Body of pancreas (tissue), 4 donors: ENCODE measurements around the gene PLA2G2F. TPM values are rescaled to one million over a fixed set of nuclear protein-coding genes. Genes with fewer than 3 reads are reported as not detected.
"Not testable (repeated sequence)": the region's sequence is repeated elsewhere in the genome, so short reads cannot be mapped to it uniquely, and the experiment has no call there.

Experiments
- ATAC-seq: fragments of 150-250 bp; one replicate; pipeline ENCODE4 v1.9.1; 2016
- DNase-seq, 4 donors: peaks; one replicate each; pipeline ENCODE4 v3.0.0-alpha.2; 2019
- H3K27ac ChIP-seq, 4 donors: fragments of 200-600 bp; sonication (generic); 1 replicate in 3 of 4; 2 replicates in 1 of 4; pipeline versions ENCODE4 v1.5.1 to v1.6.1; 2016 to 2019; ENCODE audit warnings: mild to moderate bottlenecking in 1 of 4, mixed read lengths in 1 of 4, moderate library complexity in 1 of 4
- H3K27me3 ChIP-seq, 2 donors: fragments of 200-600 bp; sonication (generic); one replicate each; pipeline ENCODE4 v1.6.0; 2016; ENCODE audit warnings: mild to moderate bottlenecking in 1 of 2
- H3K36me3 ChIP-seq, 2 donors: fragments of 200-600 bp; sonication (generic); replicated peaks in 1 of 2; 2 replicates each; pipeline ENCODE4 v1.5.1; 2016; ENCODE audit warnings: low read depth in 2 of 2; ENCODE audit not compliant: insufficient read depth in 1 of 2
- H3K4me1 ChIP-seq: fragments of 200-600 bp; sonication (generic); one replicate; pipeline ENCODE4 v1.6.0; 2016
- H3K4me3 ChIP-seq, 2 donors: fragments of 200-600 bp; sonication (generic); 1 replicate in 1 of 2; 2 replicates in 1 of 2; pipeline ENCODE4 v1.5.1; 2016 to 2019
- H3K9me3 ChIP-seq, 3 donors: fragments of 200-600 bp; sonication (generic); 1 replicate in 2 of 3; 2 replicates in 1 of 3; pipeline ENCODE4 v1.5.1; 2016
- CTCF ChIP-seq, 7 experiments: fragments of 450-650 bp in 4 of 7; fragments of 200-600 bp in 3 of 7; sonication (generic) in 3 of 7; IDR thresholded peaks; one replicate each; pipeline ENCODE4 v1.5.1; 2016 to 2019; ENCODE audit warnings: antibody characterized with exemption in 7 of 7
- POLR2A ChIP-seq, 3 donors: fragments of 450-650 bp; IDR thresholded peaks; one replicate each; pipeline ENCODE4 v1.6.1; 2016; ENCODE audit warnings: antibody characterized with exemption in 3 of 3, mild to moderate bottlenecking in 2 of 3
- WGBS, 2 donors: methylation state at CpG; one replicate each; pipeline ENCODE4 v1.1.5; 2017; 5-methylcytosine and 5-hydroxymethylcytosine counted together
- intact Hi-C: fragments of 100-400 bp; cut with DNase I; formaldehyde crosslinking; loops from one replicate; pipeline ENCODE4 v1.15.1; 2023
- total RNA-seq, 2 donors: library from RNA; depleted of rRNA; stranded (reverse); fragments of >200 nt; gene quantifications; one replicate each; pipeline ENCODE4 v1.1.0, GENCODE V29; 2016

Gene PLA2G2F
- total RNA-seq, 2 donors from 2014 or later, result not detected

GRCh38 chr1:20125100-20125499 lies 14.0 kb upstream of the PLA2G2F start:
- ATAC-seq (no peak), DNase-seq (no peak)
- H3K9me3 ChIP-seq, result no peaks in the 10 kb centered on the region
- H3K27ac ChIP-seq, result no peak overlapping the region
- H3K4me1 ChIP-seq, result no peaks in the 10 kb centered on the region
- intact Hi-C loops, result no loop called here
- H3K36me3 ChIP-seq, result no peaks in the 10 kb centered on the region
- H3K27me3 ChIP-seq, result no peaks in the 10 kb centered on the region
- H3K4me3 ChIP-seq, result no peak overlapping the region
- WGBS, 2 donors, result 60 to 63% methylated on average over 10 of the region's 10 CpGs
- TF ChIP-seq POLR2A (IDR thresholded peaks at IDR 0.05) (no peak), CTCF (IDR thresholded peaks at IDR 0.05) (no peak)

GRCh38 chr1:20126041-20126805 lies 12.9 kb upstream of the PLA2G2F start:
- no peaks in the 10 kb centered on the region for H3K27me3 ChIP-seq
- H3K4me1 ChIP-seq, result no peaks in the 10 kb centered on the region
- ATAC-seq (no peak), DNase-seq (no peak)
- H3K4me3 ChIP-seq, result no peak overlapping the region
- TF ChIP-seq CTCF (IDR thresholded peaks at IDR 0.05), result no peak
- TF ChIP-seq POLR2A (IDR thresholded peaks at IDR 0.05), result no peak
- intact Hi-C loops, result no loop called here
- H3K9me3 ChIP-seq, result no peaks in the 10 kb centered on the region
- no peaks in the 10 kb centered on the region for H3K36me3 ChIP-seq
- no peak overlapping the region for H3K27ac ChIP-seq
- 67 to 70% methylated on average over 7 to 9 of the region's 9 CpGs for WGBS, 2 donors

GRCh38 chr1:20126806-20127440 lies 12.2 kb upstream of the PLA2G2F start:
- no peak for DNase-seq
- H3K36me3 ChIP-seq, result no peaks in the 10 kb centered on the region
- 80 to 93% methylated on average over 8 to 10 of the region's 10 CpGs for WGBS, 2 donors

GRCh38 chr1:20130518-20130917 lies 8.6 kb upstream of the PLA2G2F start:
- H3K9me3 ChIP-seq, H3K36me3 ChIP-seq, DNase-seq, intact Hi-C loops, H3K27me3 ChIP-seq, ATAC-seq, H3K4me3 ChIP-seq, H3K27ac ChIP-seq, H3K4me1 ChIP-seq: not testable (repeated sequence)
- 67 to 81% methylated on average over 3 of the region's 3 CpGs for WGBS, 2 donors

More at GRCh38 chr1:20126806-20127440, 12.2 kb upstream of the PLA2G2F start:
- no peak overlapping the region for H3K4me3 ChIP-seq
- TF ChIP-seq CTCF (IDR thresholded peaks at IDR 0.05) (no peak), POLR2A (IDR thresholded peaks at IDR 0.05) (no peak)
- no peaks in the 10 kb centered on the region for H3K27me3 ChIP-seq
- ATAC-seq, result no peak
- no peaks in the 10 kb centered on the region for H3K4me1 ChIP-seq
- H3K9me3 ChIP-seq, result no peaks in the 10 kb centered on the region
- intact Hi-C loops, result no loop called here
- H3K27ac ChIP-seq, result no peak overlapping the region

- intact Hi-C loops, result no loop called here
- Histone ChIP-seq H3K4me3 (no peak overlapping the region), H3K9me3 (no peaks in the 10 kb centered on the region), H3K36me3 (no peaks in the 10 kb centered on the region), H3K27me3 (no peaks in the 10 kb centered on the region), H3K27ac (no peak overlapping the region), H3K4me1 (no peaks in the 10 kb centered on the region)
- TF ChIP-seq POLR2A (IDR thresholded peaks at IDR 0.05), result no peak
- TF ChIP-seq CTCF (IDR thresholded peaks at IDR 0.05), result no peak
- ATAC-seq, result no peak
- WGBS, 2 donors, result 88 to 91% methylated on average over 3 of the region's 3 CpGs
- DNase-seq, result no peak
Measured at GRCh38 chr1:20134995-20135394, 4.1 kb upstream of the PLA2G2F start.
